ENCODE data around the gene SRA1.

DNA sequence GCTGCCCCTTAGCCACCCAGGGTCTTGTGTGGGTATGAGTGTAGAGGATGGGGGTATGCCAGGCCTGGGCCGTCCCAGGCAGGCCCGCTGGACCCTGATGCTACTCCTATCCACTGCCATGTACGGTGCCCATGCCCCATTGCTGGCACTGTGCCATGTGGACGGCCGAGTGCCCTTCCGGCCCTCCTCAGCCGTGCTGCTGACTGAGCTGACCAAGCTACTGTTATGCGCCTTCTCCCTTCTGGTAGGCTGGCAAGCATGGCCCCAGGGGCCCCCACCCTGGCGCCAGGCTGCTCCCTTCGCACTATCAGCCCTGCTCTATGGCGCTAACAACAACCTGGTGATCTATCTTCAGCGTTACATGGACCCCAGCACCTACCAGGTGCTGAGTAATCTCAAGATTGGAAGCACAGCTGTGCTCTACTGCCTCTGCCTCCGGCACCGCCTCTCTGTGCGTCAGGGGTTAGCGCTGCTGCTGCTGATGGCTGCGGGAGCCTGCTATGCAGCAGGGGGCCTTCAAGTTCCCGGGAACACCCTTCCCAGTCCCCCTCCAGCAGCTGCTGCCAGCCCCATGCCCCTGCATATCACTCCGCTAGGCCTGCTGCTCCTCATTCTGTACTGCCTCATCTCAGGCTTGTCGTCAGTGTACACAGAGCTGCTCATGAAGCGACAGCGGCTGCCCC, 10.0 kb upstream of the SRA1 start:
- TF ChIP-seq POLR2AphosphoS5 (IDR thresholded peaks at IDR 0.05; ENCODE audit: borderline replicate concordance, low read depth, low read length) (no peak), EZH2 (IDR thresholded peaks at IDR 0.05) (no peak)

All from SK-N-MC (cell line).